Brain microvascular endothelial cell (primary cell): ENCODE data around the gene RAB27A.
"Not testable (repeated sequence)": the region's sequence is repeated elsewhere in the genome, so short reads cannot be mapped to it uniquely, and the experiment has no call there.

Source experiments
- DNase-seq: peaks from one replicate; pipeline ENCODE4 v3.0.0-alpha.2; 2020
- H3K27ac ChIP-seq: fragments of 250-450 bp; sonication (Bioruptor Pico); 2 replicates; pipeline ENCODE4 v1.5.1; 2020; ENCODE audit warnings: mild to moderate bottlenecking, moderate library complexity
- H3K27me3 ChIP-seq: fragments of 250-450 bp; sonication (Bioruptor Pico); replicated peaks from 2 replicates; pipeline ENCODE4 v1.5.1; 2020; ENCODE audit warnings: mild to moderate bottlenecking
- H3K36me3 ChIP-seq: fragments of 250-450 bp; sonication (Bioruptor Pico); replicated peaks from 2 replicates; pipeline ENCODE4 v1.5.1; 2020; ENCODE audit warnings: mild to moderate bottlenecking
- H3K4me3 ChIP-seq: 2 replicates; pipeline ENCODE4 v1.5.1; 2011; ENCODE audit warnings: low read depth, mild to moderate bottlenecking, control low read depth, low read length, moderate library complexity
- in situ Hi-C: cut with HindIII; loops from 2 replicates; pipeline ENCODE4 v1.10.0; 2017; ENCODE audit warnings: low sequenced_read_pairs, low pct_ligation_motif_present
- TF ChIP-seq, protein P1 (sequence below): IDR thresholded peaks from 2 replicates; pipeline ENCODE4 v1.5.1; 2011; ENCODE audit warnings: low read depth, mild to moderate bottlenecking, moderate library complexity, low read length, control low read depth, inconsistent platforms; ENCODE audit errors: missing control alignments

Gene RAB27A

DNA sequence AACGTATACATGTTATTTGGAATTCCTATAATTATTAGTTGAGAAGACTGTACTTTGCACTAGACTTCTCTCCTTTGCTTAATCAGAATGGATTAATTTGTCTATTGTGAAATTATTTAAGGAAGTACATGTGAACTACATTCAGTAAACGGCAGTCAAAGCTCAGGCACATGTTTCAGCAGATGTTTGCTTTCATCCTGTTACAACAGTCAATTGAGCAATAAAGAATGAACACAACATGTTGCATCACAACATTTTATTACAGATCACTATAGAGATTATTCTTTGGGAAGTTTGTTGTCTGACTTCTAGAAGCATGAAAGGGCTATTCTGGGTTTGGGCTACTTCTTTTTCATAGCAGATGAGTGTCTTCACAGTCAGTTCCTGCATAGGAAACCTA, 39.2 kb downstream of the RAB27A start:
- TF ChIP-seq, protein P1, sequence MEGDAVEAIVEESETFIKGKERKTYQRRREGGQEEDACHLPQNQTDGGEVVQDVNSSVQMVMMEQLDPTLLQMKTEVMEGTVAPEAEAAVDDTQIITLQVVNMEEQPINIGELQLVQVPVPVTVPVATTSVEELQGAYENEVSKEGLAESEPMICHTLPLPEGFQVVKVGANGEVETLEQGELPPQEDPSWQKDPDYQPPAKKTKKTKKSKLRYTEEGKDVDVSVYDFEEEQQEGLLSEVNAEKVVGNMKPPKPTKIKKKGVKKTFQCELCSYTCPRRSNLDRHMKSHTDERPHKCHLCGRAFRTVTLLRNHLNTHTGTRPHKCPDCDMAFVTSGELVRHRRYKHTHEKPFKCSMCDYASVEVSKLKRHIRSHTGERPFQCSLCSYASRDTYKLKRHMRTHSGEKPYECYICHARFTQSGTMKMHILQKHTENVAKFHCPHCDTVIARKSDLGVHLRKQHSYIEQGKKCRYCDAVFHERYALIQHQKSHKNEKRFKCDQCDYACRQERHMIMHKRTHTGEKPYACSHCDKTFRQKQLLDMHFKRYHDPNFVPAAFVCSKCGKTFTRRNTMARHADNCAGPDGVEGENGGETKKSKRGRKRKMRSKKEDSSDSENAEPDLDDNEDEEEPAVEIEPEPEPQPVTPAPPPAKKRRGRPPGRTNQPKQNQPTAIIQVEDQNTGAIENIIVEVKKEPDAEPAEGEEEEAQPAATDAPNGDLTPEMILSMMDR = no peak
- no peak for DNase-seq
- in situ Hi-C loops = no loop called here
- Histone ChIP-seq H3K27ac (no peak overlapping the region), H3K4me3 (no peak overlapping the region), H3K27me3 (no peaks in the 10 kb centered on the region), H3K36me3 (no peaks in the 10 kb centered on the region)

DNA sequence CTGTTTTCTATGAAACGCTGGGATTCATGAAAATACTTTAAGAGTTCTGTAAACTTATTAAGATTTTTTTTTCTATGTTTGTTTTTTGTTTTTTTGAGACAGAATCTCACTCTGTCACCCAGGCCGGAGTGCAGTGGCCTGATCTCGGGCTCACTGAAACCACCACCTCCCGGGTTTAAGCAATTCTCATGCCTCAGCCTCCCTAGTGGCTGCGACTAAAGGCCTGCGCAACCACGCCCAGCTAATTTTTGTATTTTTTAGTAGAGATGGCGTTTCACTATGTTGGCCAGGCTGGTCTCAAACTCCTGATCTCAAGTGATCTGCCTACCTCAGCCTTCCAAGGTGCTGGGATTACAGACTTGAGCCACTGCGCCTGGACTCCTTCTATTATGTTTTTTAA, 39.7 kb downstream of the RAB27A start:
- H3K27ac ChIP-seq, H3K36me3 ChIP-seq, H3K4me3 ChIP-seq, DNase-seq, H3K27me3 ChIP-seq, in situ Hi-C loops: not testable (repeated sequence)

DNA sequence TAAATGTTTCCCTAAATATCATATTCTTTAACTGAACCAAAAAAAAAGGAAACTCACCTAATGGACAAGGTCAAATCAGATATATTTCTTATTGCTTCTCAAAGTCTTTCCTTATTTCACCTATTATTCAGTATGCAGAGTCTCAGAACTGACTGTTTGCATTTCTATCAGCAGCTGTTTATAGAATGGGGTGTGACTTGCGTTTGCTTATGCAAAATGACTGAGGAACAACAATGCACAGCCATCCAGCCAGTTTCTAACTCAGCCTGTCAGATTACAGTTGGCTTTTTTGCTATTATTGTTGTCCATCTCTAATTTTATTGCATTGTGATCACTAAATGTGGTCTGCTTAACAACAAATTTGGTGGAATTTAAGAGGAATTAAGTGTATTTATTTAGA, 40.7 kb downstream of the RAB27A start:
- no peak overlapping the region for H3K4me3 ChIP-seq
- no peak overlapping the region for H3K27ac ChIP-seq
- TF ChIP-seq, protein P1 = no peak
- DNase-seq = no peak
- no peaks in the 10 kb centered on the region for H3K36me3 ChIP-seq
- no peaks in the 10 kb centered on the region for H3K27me3 ChIP-seq
- in situ Hi-C loops = no loop called here

DNA sequence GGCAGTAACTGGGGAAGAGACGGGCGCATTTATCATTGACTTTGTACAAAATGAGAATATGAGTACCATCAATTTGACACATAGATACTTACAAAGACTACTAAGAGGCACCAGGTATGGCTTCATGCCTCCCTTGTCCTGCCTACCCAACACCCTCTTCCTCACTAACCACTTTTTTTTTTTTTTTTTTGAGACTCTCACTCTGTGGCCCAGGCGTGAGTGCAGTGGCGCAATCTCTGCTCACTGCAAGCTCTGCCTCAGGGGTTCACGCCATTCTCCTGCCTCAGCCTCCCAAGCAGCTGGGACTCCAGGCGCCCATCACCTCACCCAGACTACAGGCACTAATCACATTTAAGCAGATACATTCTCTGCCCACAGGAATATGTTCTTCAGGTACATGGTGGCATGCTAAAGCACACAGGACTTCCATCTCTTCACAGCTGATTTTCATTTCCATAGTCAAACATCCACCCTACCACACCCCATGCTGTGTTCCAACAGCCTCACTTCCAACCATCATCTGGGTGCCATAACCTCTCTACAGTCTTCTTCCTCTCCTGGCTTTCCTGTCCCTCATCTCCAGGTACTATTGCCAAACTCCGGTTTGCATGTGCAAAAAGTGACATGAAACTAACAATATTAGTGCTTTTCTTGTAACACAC, 41.7 kb downstream of the RAB27A start:
- in situ Hi-C loops = no loop called here
- DNase-seq = no peak
- Histone ChIP-seq H3K4me3 (no peak overlapping the region), H3K27me3 (no peaks in the 10 kb centered on the region), H3K27ac (no peak overlapping the region), H3K36me3 (no peaks in the 10 kb centered on the region)
- TF ChIP-seq, protein P1 = no peak

DNA sequence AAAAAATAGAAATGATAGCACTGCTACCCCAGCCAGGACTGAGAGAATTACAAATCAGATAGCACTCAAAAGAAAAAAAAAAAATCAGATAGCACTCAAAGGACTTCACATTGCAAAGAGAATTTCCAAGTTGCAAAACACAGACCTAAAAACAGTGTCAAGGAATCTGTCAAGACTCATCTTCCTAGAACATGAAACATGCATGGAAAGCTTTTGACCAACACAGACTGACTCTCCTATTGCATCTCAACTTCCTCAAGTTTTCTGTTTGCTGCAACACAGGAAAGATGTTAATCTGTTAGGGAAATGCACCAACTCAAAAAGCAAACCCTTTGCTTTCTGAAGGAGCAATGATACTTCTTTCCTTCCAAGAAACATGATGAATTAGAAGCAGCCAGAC, 42.3 kb downstream of the RAB27A start:
- in situ Hi-C loops = no loop called here
- DNase-seq = no peak
- Histone ChIP-seq H3K36me3 (no peaks in the 10 kb centered on the region), H3K4me3 (no peak overlapping the region), H3K27me3 (no peaks in the 10 kb centered on the region), H3K27ac (no peak overlapping the region)
- TF ChIP-seq, protein P1 = no peak

DNA sequence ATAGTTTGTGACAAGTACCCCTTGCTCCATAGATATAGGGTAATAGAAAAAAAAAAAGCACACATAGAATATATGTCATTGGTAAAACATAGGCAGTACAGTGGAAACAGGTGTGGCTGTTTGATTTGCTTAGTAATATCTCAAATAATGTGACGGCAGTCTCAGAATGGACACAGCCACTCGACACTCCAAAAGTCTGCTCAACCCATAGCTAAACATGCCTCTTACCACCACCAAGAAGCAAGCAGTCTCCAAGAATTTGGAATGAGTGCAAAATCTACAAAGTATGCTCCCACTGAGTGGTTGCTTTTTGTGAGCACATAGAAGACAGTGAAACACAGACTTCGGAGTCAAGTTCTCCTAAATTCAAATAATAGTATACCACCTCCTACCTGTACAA, 43.0 kb downstream of the RAB27A start:
- Histone ChIP-seq H3K27me3 (no peaks in the 10 kb centered on the region), H3K36me3 (no peaks in the 10 kb centered on the region), H3K27ac (no peak overlapping the region), H3K4me3 (no peak overlapping the region)
- TF ChIP-seq, protein P1 = no peak
- no peak for DNase-seq
- in situ Hi-C loops = no loop called here
